ENCODE results near the gene PYGM. TPM values are rescaled to one million over a fixed set of nuclear protein-coding genes. Genes with fewer than 3 reads are reported as not detected.

PYGM gene
- total RNA-seq, result 0.23 and 0.34 TPM in 2 replicates

GRCh38 chr11:64759722-64760719 is at the start of gene PYGM:
PYGM (minus strand) TSS chr11:64759974; CDS start chr11:64759898, 76 bp downstream.
- DNase-seq, result no peak

- DNase-seq, result no peak
Observed at GRCh38 chr11:64805481-64805880, 45.7 kb upstream of the PYGM start.

GRCh38 chr11:64804346-64805210 is 44.8 kb upstream of the PYGM start:
- no peak for DNase-seq

DNA sequence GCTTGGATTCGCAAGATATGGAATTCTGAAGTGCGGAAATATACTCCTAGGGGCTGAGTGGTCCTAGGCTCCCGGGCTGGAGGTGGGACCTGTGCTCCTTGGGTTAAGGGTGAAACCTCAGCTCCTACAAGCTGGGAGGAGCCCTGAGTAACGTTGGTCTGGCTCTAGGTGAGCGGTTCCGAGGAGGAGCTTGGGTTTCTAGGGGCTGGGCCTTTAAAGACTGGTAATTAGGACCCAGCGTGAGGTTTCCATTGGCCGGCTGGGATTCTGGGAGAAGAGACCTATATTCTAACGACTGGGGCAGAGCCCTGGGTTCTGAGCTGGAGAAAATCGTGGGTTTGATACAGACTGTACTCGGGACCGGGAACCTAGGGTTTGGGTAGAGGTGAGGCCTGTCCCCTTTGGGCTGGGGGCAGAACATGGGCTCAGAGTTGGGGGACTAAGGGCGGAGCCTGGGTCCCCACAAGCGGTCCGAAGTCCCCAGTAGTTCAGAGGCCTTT is 44.1 kb upstream of the PYGM start:
- DNase-seq, result no peak

GRCh38 chr11:64803158-64803845 is 43.5 kb upstream of the PYGM start, which contains the start of gene MAP4K2:
MAP4K2 (minus strand) TSS chr11:64803214; CDS start chr11:64803149, 65 bp downstream.
- DNase-seq, result peak; percentile 79

DNA sequence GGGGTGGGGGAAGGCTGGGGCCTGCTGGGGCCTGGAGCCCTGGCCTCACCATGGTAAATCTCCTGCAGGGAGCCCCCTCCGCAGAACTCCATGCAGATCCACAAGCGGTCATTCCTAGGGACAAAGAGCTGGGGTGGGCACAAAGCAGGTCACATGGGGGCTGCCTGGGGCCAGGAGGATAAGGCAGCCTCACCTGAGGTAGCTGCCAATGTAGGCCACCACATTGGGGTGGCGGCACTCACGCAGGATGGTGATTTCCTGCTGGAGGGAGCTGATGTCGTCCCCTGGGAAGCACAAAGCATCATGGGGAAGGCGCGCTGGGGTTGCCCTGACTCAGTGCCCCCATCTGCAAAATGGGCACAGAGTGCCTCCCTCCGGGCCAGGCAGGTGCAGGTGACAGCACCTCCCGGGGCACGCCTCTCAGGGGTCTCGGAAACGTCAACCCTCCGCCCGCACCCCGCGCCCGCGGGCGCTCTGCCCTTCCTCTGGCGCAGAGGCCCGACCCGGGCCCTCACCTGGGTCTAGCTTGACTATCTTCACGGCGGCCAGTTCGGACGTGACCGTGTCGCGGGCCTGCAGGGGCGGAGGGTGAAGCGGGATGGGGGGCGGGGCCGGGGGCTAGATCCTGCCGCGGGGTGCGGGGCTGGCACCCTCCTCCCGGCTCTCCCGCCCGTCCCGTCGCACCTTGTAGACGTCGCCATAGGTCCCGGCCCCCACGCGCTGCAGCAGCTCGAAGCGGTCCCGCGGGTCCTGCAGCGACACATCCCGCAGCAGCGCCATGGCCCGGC is 42.8 kb upstream of the PYGM start:
- DNase-seq, result no peak

GRCh38 chr11:64801561-64802369 is 42.0 kb upstream of the PYGM start:
- peak; percentile 58 for DNase-seq

DNA sequence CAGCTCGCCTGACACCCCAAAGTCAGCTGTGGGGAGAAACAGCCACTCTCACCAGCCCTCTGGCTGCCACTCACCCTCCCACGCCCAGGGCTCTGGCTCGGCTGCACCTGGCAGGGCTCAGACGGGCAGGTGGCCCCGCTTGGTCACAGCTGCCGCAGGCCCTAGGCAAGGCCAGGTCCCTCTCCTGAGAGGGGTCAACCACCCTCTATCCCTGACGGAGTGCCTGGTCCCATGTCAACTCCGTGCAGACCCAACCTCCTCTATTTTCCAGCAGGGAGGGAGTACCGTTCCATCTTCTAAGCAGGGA is 41.3 kb upstream of the PYGM start:
- no peak for DNase-seq

- no peak for DNase-seq
Observed at GRCh38 chr11:64800303-64801157, 40.8 kb upstream of the PYGM start.

- peak; percentile 55 for DNase-seq
Observed at GRCh38 chr11:64799623-64800302, 40.0 kb upstream of the PYGM start.

GRCh38 chr11:64799256-64799622 is 39.5 kb upstream of the PYGM start:
- DNase-seq, result no peak

DNA sequence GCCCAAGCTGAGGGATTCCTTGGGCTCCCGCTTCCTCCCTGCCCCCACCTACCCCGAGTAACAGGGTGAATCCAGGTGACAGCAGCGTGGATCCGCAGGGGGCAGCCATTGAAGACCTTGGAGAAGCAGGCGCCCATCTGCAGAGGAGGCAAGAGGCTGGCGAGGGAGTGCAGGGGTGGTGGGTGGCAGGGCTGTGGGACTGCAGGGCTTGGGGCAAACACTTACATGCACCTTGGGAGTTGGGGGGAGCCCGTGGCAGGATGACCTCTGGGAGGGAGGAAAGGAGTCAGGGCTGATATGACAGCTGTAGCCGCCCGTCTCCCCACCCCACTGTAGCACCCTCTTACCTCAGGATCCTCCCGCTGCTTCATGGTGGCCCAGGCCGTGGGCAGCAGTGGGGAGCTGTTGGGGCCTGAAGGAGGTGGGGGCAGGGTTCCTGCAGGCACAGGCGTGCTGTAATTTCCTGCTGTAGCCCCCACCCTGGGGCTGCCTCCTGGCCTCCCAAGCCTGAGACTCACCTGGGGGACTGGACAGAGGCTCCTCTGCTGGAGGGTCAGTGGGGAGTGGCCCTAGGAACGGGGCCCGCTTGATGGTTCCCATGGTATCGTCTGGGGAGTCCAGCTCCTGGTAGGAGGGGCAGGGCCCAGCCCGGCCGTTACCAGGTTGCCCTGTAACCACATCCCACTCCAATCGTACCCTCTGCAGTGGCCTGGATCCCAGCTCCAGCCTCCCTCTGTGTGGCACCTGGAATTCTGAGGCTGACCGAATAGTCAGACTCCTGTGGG is 37.2 kb upstream of the PYGM start:
- no peak for DNase-seq

DNA sequence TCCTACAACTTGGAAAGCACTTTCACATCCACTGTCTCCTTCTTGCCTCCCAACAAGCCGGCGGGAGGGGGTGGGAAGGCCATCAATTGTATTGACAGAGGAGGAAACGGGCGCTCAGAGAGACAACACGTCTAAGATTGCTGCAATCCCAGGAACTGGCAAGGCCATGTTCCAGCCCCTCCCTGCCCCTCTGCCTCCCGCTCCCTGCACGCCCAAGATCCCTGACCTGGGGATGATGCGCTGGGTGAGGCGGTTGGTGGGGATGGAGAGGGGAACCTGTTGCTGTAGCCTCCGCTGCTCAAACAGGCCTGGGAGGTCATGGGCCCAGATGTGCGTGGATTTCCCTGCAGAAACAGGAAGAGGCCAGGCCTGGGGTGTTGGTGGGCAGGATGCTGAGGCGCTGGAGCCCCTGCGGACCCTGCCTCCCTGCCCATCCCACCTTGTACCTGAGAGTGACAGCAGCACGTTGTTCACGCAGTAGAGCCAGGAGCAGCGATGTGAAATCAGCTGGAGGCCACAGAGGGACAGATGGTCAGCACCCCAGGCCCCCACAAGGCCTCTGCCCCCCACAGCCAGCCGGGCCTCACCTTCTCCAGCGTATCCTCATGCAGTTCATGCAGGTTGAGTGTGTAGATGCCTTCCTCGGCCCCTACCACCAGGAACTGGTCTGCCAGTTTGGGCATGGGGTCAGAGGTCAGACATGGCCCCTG is 36.4 kb upstream of the PYGM start:
- no peak for DNase-seq

- DNase-seq, result no peak
Observed at GRCh38 chr11:64794526-64794925, 34.8 kb upstream of the PYGM start.

DNA sequence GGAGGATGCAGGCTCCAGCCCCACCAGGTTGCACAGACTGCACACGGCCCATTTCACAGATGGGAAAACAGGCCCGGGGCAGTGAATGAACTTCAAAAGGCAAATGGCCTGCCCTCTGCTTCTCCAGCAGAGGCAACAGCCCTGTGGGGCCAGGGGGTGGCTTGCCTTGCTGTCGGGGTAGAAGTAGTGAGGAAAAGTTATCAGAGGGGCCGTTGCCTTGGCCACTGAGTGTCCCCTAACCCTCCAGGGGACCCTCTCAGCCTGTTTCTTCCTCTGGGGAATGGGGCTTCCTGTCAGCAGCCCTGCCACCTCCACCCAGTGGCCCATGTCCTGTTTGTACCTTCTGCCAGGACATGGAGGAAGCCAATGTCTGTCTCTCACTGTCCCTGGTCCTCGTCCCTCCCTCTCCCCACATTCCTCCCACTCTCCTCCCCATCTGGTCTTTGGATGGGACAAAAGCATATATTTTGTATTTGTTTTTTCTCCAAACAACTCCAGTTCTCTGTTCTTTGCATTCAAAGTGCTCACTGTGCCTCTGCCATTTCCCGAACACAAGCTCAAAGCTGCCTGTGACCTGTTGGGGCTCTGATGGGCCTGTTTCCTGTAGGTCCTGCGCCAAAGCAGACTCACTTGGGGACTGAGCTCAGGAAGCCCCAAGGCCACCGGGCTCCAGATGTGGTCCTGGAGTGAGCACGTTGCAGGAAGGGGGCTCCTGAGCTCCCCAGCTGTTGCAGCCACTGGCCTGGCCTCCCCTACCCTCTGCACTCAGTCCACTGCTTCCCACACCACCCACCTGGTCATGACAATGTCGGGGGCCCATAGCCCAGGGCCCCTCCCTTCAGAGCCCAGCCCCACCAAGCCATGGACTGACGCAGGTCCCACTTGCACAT is 33.7 kb upstream of the PYGM start:
- no peak for DNase-seq

- DNase-seq, result no peak
Observed at GRCh38 chr11:64792482-64792881, 32.7 kb upstream of the PYGM start.
